ENCODE data around the gene PNPT1. TPM values are rescaled to one million over a fixed set of nuclear protein-coding genes. Genes with fewer than 3 reads are reported as not detected.

Gene PNPT1
- total RNA-seq, 1 experiment from 2014 or later = 31.7 TPM

DNA sequence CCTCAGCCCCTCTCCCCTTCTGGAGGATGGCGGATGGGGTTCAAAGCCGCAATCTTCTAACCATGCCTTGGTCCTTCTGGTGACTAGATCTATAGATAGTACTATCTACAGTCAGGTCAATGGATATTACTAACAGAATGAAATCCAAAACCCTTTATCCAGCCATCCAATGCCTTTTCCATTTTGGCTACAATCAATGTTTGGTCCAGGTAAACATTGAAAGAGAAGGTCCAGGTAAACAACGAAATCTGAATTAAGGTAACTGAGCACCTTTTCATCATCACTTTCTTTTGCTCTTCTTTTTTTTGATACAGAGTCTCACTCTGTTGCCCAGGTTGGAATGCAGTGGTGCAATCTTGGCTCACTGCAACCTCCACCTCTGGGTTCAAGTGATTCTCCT, 85.9 kb downstream of the PNPT1 start:
- no peak for ATAC-seq
- intact Hi-C loops (cut with micrococcal nuclease) = no loop called here
- BruUV-seq (replicated peaks) = no TSS peak

DNA sequence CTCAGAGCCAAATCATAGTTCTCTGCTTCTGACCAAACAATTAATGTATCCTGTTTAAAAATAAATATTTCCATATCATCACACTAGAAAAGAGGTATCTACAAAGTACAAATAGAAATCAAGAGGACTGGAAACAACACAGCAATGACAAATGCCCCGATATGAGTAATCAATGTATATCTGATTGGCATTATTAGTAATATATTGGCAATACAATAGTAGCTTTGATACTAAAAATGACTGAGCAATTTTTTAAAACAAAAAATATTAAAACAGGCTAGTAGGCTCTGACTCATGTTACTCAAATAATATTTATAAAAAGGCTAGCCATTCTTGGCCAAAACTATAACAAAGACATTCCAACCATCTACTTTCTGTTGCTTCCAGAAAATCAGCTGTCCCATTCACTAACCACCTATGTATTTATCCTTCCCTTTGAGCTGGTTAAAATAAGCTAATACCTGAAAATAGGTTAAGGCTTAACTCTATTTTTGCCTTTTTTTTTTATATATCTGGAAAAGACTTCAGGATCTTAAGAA, 89.5 kb downstream of the PNPT1 start:
- ATAC-seq (no peak), DNase-seq (ENCODE audit: low read depth, low spot score) (no peak)
- Histone ChIP-seq H3K27me3 (ENCODE audit: insufficient read depth, low read length) (no peaks in the 10 kb centered on the region), H3K36me3 (ENCODE audit: control insufficient read depth in 1 of 2, insufficient read depth in 2 of 2, low read length in 2 of 2) (peaks cover 5% of the 10 kb centered on the region in 2 experiments; a peak in 2 of 4 replicates), H3K27ac (ENCODE audit: low read depth, low read length) (no peak overlapping the region), H3K4me1 (ENCODE audit: control insufficient read depth in 1 of 2, insufficient read depth in 2 of 2, low read length in 2 of 2) (no peaks in the 10 kb centered on the region), H3K4me3 (replicated peaks in 1 of 2; ENCODE audit: low read depth in 1 of 2, low read length in 2 of 2) (no peak overlapping the region), H3K9me3 (ENCODE audit: control insufficient read depth in 1 of 2, insufficient read depth in 1 of 2, low read depth in 1 of 2, low read length in 2 of 2) (no peaks in the 10 kb centered on the region), H3K9ac (ENCODE audit: low read length) (no peak overlapping the region), H3K9me2 (ENCODE audit: insufficient read depth) (no peaks in the 10 kb centered on the region), H4K20me1 (ENCODE audit: insufficient read depth) (peaks cover 4% of the 10 kb centered on the region), H3K79me2 (ENCODE audit: insufficient read depth, low read length) (peaks cover 59% of the 10 kb centered on the region), H2AFZ (ENCODE audit: low read depth, low read length, poor library complexity, severe bottlenecking) (no peak overlapping the region), H3K4me2 (ENCODE audit: low read length) (no peak overlapping the region)
- intact Hi-C loops (cut with micrococcal nuclease) = no loop called here
- ChIA-PET CTCF (no interaction called here), RAD21 (ENCODE audit: low non-redundant PET in 1 of 2, low total read pairs in 2 of 2, uncharacterized antibody in 2 of 2, unreplicated experiment in 2 of 2) (no interaction called here), POLR2A (interaction anchor here (1.3 kb wide), 1 partner anchor 14 kb away, joined by 4 read pairs; the partner anchor contains the start of gene PPP4R3B)
- no TSS peak for BruUV-seq (replicated peaks)
- TF ChIP-seq ELF1 (IDR thresholded peaks at IDR 0.05; ENCODE audit: borderline replicate concordance, low read depth) (no peak), ZFX (IDR thresholded peaks at IDR 0.05) (no peak), ZNF274 (IDR thresholded peaks at IDR 0.05; ENCODE audit: low read depth, low read length) (no peak), EZH2phosphoT487 (IDR thresholded peaks at IDR 0.05; ENCODE audit: borderline replicate concordance) (no peak), JUND (IDR thresholded peaks at IDR 0.05) (no peak), RAD21 (IDR thresholded peaks at IDR 0.05; ENCODE audit: low read depth) (no peak), POLR2AphosphoS5 (IDR thresholded peaks at IDR 0.05; ENCODE audit: low read depth, low read length) (no peak), SP1 (IDR thresholded peaks at IDR 0.05; ENCODE audit: low read depth) (no peak), YY1 (IDR thresholded peaks at IDR 0.05; ENCODE audit: extremely low read depth, insufficient replicate concordance, low read depth, low read length) (no peak), SIN3A (IDR thresholded peaks at IDR 0.05; ENCODE audit: low read depth) (no peak), CBX3 (IDR thresholded peaks at IDR 0.05; ENCODE audit: low read depth) (no peak), CEBPB (IDR thresholded peaks at IDR 0.05; ENCODE audit: low read depth) (no peak)
- TF ChIP-seq, protein P1, sequence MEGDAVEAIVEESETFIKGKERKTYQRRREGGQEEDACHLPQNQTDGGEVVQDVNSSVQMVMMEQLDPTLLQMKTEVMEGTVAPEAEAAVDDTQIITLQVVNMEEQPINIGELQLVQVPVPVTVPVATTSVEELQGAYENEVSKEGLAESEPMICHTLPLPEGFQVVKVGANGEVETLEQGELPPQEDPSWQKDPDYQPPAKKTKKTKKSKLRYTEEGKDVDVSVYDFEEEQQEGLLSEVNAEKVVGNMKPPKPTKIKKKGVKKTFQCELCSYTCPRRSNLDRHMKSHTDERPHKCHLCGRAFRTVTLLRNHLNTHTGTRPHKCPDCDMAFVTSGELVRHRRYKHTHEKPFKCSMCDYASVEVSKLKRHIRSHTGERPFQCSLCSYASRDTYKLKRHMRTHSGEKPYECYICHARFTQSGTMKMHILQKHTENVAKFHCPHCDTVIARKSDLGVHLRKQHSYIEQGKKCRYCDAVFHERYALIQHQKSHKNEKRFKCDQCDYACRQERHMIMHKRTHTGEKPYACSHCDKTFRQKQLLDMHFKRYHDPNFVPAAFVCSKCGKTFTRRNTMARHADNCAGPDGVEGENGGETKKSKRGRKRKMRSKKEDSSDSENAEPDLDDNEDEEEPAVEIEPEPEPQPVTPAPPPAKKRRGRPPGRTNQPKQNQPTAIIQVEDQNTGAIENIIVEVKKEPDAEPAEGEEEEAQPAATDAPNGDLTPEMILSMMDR (IDR thresholded peaks at IDR 0.05 in 2 of 3, conservative IDR thresholded peaks at IDR 0.05 in 1 of 3; ENCODE audit: borderline replicate concordance in 1 of 3, insufficient read depth in 1 of 3, low read depth in 2 of 3, low read length in 2 of 3) = no peak

More for the DNA sequence above, 85.9 kb downstream of the PNPT1 start:
- H3K9me2 ChIP-seq (ENCODE audit: insufficient read depth) = no peaks in the 10 kb centered on the region
- H3K4me1 ChIP-seq (ENCODE audit: control insufficient read depth in 1 of 2, insufficient read depth in 2 of 2, low read length in 2 of 2) = no peaks in the 10 kb centered on the region
- ChIA-PET RAD21 (ENCODE audit: low non-redundant PET in 1 of 2, low total read pairs in 2 of 2, uncharacterized antibody in 2 of 2, unreplicated experiment in 2 of 2) (no interaction called here), POLR2A (no interaction called here), CTCF (no interaction called here)
- H3K9ac ChIP-seq (ENCODE audit: low read length) = no peak overlapping the region
- DNase-seq (ENCODE audit: low read depth, low spot score) = no peak
- H4K20me1 ChIP-seq (ENCODE audit: insufficient read depth) = peaks cover 4% of the 10 kb centered on the region
- no peak overlapping the region for H3K4me2 ChIP-seq (ENCODE audit: low read length)
- H2AFZ ChIP-seq (ENCODE audit: low read depth, low read length, poor library complexity, severe bottlenecking) = no peak overlapping the region
- H3K9me3 ChIP-seq (ENCODE audit: control insufficient read depth in 1 of 2, insufficient read depth in 1 of 2, low read depth in 1 of 2, low read length in 2 of 2) = no peaks in the 10 kb centered on the region
- H3K79me2 ChIP-seq (ENCODE audit: insufficient read depth, low read length) = peaks cover 55% of the 10 kb centered on the region
- no peak overlapping the region for H3K4me3 ChIP-seq (replicated peaks in 1 of 2; ENCODE audit: low read depth in 1 of 2, low read length in 2 of 2)
- no peaks in the 10 kb centered on the region for H3K27me3 ChIP-seq (ENCODE audit: insufficient read depth, low read length)
- H3K36me3 ChIP-seq (ENCODE audit: control insufficient read depth in 1 of 2, insufficient read depth in 2 of 2, low read length in 2 of 2) = peaks cover 0 to 5% of the 10 kb centered on the region in 2 experiments; a peak in 2 of 4 replicates
- TF ChIP-seq TCF7L2 (IDR thresholded peaks at IDR 0.05; ENCODE audit: borderline replicate concordance, extremely low read depth, insufficient read depth, insufficient read length) (no peak), EZH2 (IDR thresholded peaks at IDR 0.05) (no peak), YY1 (IDR thresholded peaks at IDR 0.05; ENCODE audit: extremely low read depth, insufficient replicate concordance, low read depth, low read length) (no peak), CBX3 (IDR thresholded peaks at IDR 0.05; ENCODE audit: low read depth) (no peak), EGR1 (IDR thresholded peaks at IDR 0.05; ENCODE audit: low read depth) (no peak), SP1 (IDR thresholded peaks at IDR 0.05; ENCODE audit: low read depth) (no peak), SRF (IDR thresholded peaks at IDR 0.05; ENCODE audit: low read depth) (no peak)
- TF ChIP-seq, protein P2, sequence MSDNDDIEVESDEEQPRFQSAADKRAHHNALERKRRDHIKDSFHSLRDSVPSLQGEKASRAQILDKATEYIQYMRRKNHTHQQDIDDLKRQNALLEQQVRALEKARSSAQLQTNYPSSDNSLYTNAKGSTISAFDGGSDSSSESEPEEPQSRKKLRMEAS (IDR thresholded peaks at IDR 0.05) = no peak
- TF ChIP-seq, protein P3, sequence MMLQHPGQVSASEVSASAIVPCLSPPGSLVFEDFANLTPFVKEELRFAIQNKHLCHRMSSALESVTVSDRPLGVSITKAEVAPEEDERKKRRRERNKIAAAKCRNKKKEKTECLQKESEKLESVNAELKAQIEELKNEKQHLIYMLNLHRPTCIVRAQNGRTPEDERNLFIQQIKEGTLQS (IDR thresholded peaks at IDR 0.05) = no peak
- no peak overlapping the region for H3K27ac ChIP-seq (ENCODE audit: low read depth, low read length)
